ENCODE measurements around the gene PLCH2. TPM values are rescaled to one million over a fixed set of nuclear protein-coding genes. Genes with fewer than 3 reads are reported as not detected.

PLCH2 gene
- total and polyA plus RNA-seq, 9 of the 15 experiments (the other 6 are each of a cell fraction or from before 2014, with no cell fraction given): 0.16 TPM; not detected in 8

DNA sequence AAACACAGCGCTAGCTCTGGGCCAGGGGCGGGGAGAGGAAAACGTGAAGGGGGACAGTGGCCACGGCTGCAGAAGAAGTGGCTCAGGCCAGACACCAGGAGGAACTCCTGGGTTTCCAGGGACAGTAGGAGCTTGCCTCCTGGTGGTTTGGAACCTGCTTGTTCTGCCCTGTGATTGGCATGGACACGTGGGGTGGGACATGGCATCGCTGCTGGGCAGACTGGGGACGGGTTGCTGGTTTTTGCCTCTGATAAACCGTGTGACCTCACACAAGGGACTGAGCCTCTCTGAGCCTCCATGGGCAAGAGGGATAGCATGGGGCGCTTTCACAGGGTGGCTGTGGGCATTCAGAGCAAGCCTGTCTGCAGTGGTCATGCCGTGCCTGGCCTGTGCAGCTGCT is 7.5 kb upstream of the PLCH2 start (continued):
- TF ChIP-seq, protein P1, sequence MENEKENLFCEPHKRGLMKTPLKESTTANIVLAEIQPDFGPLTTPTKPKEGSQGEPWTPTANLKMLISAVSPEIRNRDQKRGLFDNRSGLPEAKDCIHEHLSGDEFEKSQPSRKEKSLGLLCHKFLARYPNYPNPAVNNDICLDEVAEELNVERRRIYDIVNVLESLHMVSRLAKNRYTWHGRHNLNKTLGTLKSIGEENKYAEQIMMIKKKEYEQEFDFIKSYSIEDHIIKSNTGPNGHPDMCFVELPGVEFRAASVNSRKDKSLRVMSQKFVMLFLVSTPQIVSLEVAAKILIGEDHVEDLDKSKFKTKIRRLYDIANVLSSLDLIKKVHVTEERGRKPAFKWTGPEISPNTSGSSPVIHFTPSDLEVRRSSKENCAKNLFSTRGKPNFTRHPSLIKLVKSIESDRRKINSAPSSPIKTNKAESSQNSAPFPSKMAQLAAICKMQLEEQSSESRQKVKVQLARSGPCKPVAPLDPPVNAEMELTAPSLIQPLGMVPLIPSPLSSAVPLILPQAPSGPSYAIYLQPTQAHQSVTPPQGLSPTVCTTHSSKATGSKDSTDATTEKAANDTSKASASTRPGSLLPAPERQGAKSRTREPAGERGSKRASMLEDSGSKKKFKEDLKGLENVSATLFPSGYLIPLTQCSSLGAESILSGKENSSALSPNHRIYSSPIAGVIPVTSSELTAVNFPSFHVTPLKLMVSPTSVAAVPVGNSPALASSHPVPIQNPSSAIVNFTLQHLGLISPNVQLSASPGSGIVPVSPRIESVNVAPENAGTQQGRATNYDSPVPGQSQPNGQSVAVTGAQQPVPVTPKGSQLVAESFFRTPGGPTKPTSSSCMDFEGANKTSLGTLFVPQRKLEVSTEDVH (IDR thresholded peaks at IDR 0.05; ENCODE audit: low read depth, partially characterized antibody): no peak
- TF ChIP-seq, protein P2, sequence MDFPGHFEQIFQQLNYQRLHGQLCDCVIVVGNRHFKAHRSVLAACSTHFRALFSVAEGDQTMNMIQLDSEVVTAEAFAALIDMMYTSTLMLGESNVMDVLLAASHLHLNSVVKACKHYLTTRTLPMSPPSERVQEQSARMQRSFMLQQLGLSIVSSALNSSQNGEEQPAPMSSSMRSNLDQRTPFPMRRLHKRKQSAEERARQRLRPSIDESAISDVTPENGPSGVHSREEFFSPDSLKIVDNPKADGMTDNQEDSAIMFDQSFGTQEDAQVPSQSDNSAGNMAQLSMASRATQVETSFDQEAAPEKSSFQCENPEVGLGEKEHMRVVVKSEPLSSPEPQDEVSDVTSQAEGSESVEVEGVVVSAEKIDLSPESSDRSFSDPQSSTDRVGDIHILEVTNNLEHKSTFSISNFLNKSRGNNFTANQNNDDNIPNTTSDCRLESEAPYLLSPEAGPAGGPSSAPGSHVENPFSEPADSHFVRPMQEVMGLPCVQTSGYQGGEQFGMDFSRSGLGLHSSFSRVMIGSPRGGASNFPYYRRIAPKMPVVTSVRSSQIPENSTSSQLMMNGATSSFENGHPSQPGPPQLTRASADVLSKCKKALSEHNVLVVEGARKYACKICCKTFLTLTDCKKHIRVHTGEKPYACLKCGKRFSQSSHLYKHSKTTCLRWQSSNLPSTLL (IDR thresholded peaks at IDR 0.05): no peak
- TF ChIP-seq PHB2 (IDR thresholded peaks at IDR 0.05; ENCODE audit: low read depth) (no peak), TCF7 (IDR thresholded peaks at IDR 0.05; ENCODE audit: borderline replicate concordance) (no peak), CEBPB (tag; IDR thresholded peaks at IDR 0.05) (no peak), ZFP36 (IDR thresholded peaks at IDR 0.05; ENCODE audit: low read depth, low read length, partially characterized antibody) (no peak)
- TF ChIP-seq, protein P3, sequence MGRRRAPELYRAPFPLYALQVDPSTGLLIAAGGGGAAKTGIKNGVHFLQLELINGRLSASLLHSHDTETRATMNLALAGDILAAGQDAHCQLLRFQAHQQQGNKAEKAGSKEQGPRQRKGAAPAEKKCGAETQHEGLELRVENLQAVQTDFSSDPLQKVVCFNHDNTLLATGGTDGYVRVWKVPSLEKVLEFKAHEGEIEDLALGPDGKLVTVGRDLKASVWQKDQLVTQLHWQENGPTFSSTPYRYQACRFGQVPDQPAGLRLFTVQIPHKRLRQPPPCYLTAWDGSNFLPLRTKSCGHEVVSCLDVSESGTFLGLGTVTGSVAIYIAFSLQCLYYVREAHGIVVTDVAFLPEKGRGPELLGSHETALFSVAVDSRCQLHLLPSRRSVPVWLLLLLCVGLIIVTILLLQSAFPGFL (CRISPR knock-in tag; IDR thresholded peaks at IDR 0.05): no peak
- TF ChIP-seq, protein P4, sequence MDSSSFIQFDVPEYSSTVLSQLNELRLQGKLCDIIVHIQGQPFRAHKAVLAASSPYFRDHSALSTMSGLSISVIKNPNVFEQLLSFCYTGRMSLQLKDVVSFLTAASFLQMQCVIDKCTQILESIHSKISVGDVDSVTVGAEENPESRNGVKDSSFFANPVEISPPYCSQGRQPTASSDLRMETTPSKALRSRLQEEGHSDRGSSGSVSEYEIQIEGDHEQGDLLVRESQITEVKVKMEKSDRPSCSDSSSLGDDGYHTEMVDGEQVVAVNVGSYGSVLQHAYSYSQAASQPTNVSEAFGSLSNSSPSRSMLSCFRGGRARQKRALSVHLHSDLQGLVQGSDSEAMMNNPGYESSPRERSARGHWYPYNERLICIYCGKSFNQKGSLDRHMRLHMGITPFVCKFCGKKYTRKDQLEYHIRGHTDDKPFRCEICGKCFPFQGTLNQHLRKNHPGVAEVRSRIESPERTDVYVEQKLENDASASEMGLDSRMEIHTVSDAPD (CRISPR knock-in tag; IDR thresholded peaks at IDR 0.05): no peak
